ENCODE data around the gene GYS2. TPM values are rescaled to one million over a fixed set of nuclear protein-coding genes. Genes with fewer than 3 reads are reported as not detected.
A peak's percentile ranks its signal among the peaks of the same experiment; 100 is the strongest.

Gene GYS2
- total RNA-seq, 4 donors from 2014 or later, result not detected

DNA sequence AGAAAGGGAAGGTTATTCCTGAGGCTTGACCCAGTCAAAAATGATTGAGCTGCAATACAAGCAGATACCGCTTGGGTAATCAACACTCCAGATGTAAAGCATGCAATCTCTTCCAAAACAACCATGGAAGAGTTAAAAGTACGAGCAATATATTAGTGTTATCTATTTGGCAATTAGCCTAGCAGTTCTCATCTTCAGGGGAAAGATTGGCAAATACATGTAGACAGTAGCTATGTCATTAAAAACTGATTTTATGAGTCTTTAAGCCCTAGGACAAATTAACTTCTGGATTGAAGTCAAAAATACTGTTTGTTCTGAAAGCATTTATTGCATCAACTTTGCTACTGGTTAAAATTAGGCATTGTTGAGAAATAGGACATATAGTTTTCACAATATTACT lies 9.3 kb upstream of the GYS2 start:
- no peak for DNase-seq (ENCODE audit: extremely low spot score)
- H3K27me3 ChIP-seq, result no peaks in the 10 kb centered on the region
- peaks cover 0 to 11% (median 6%) of the 10 kb centered on the region in 4 donors for H3K4me1 ChIP-seq
- intact Hi-C loops (cut with DNase I), result no loop called here
- no peak overlapping the region for H3K27ac ChIP-seq (replicated peaks in 1 of 4)
- TF ChIP-seq, protein P1, sequence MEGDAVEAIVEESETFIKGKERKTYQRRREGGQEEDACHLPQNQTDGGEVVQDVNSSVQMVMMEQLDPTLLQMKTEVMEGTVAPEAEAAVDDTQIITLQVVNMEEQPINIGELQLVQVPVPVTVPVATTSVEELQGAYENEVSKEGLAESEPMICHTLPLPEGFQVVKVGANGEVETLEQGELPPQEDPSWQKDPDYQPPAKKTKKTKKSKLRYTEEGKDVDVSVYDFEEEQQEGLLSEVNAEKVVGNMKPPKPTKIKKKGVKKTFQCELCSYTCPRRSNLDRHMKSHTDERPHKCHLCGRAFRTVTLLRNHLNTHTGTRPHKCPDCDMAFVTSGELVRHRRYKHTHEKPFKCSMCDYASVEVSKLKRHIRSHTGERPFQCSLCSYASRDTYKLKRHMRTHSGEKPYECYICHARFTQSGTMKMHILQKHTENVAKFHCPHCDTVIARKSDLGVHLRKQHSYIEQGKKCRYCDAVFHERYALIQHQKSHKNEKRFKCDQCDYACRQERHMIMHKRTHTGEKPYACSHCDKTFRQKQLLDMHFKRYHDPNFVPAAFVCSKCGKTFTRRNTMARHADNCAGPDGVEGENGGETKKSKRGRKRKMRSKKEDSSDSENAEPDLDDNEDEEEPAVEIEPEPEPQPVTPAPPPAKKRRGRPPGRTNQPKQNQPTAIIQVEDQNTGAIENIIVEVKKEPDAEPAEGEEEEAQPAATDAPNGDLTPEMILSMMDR (IDR thresholded peaks at IDR 0.05), result no peak
- TF ChIP-seq POLR2A (IDR thresholded peaks at IDR 0.05; ENCODE audit: low read depth) (no peak), POLR2AphosphoS5 (IDR thresholded peaks at IDR 0.05) (no peak), EP300 (IDR thresholded peaks at IDR 0.05) (no peak)
- H3K4me3 ChIP-seq, result no peak overlapping the region
- no peaks in the 10 kb centered on the region for H3K36me3 ChIP-seq
- H3K9me3 ChIP-seq, result no peaks in the 10 kb centered on the region
- WGBS, result 60% methylated on average over 2 of the region's 2 CpGs

DNA sequence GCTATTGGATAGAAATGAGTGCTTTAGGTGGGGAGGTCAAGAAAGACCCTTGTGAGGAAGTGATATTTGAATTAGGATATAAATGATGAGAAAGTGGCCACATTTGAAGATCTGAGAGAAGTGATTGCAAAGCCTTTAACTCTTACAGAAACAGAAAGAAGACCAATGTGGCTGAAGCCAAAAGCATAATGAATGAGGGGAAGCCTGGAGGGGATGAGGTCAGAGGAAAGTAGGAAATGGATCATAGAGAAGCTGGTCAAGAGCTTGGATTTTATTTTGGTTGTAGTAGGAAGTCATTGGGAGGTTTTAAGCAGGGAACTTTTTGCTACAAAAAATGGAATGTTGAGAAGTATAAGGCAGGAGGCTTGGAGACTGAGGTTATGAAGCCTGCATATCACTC lies 3.5 kb upstream of the GYS2 start:
- no peak for DNase-seq (ENCODE audit: extremely low spot score)
- intact Hi-C loops (cut with DNase I), result no loop called here
- no peaks in the 10 kb centered on the region for H3K4me1 ChIP-seq
- no peak overlapping the region for H3K4me3 ChIP-seq
- TF ChIP-seq, protein P1 (IDR thresholded peaks at IDR 0.05), result no peak
- no peak for TF ChIP-seq EP300 (IDR thresholded peaks at IDR 0.05)
- TF ChIP-seq POLR2A (IDR thresholded peaks at IDR 0.05; ENCODE audit: low read depth), result no peak
- TF ChIP-seq POLR2AphosphoS5 (IDR thresholded peaks at IDR 0.05), result no peak
- no peaks in the 10 kb centered on the region for H3K36me3 ChIP-seq
- no peaks in the 10 kb centered on the region for H3K27me3 ChIP-seq
- no peak overlapping the region for H3K27ac ChIP-seq (replicated peaks in 1 of 4)
- no peaks in the 10 kb centered on the region for H3K9me3 ChIP-seq

DNA sequence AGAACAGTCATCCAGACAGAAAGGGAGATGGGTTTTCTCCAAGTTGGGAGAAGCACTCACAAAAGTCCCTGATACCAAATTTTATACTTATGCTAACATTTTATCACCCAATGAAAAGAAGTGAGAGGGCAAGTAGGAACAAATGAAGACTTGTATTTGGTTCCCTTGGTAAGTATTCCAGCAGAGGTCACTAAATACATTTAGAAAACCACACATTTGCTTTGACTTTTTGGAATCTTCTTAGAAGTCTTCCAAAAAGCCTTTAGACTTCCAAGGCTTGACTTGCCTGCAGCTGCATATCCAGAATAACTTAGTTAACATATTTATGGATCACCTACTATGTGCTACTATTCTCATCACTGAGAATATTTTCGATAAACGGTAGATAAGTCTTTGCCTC lies 3.1 kb upstream of the GYS2 start:
- Histone ChIP-seq H3K9me3 (no peaks in the 10 kb centered on the region), H3K4me3 (no peak overlapping the region), H3K4me1 (no peaks in the 10 kb centered on the region), H3K36me3 (no peaks in the 10 kb centered on the region), H3K27me3 (no peaks in the 10 kb centered on the region), H3K27ac (replicated peaks in 1 of 4) (no peak overlapping the region)
- DNase-seq (ENCODE audit: extremely low spot score), result no peak
- intact Hi-C loops (cut with DNase I), result loop anchor here (2.0 kb wide), 1 partner anchor 73 kb away; no protein-coding TSS in a partner anchor
- TF ChIP-seq, protein P1 (IDR thresholded peaks at IDR 0.05), result peak; percentile 24 to 34 (median 30)
- TF ChIP-seq POLR2AphosphoS5 (IDR thresholded peaks at IDR 0.05), result no peak
- no peak for TF ChIP-seq POLR2A (IDR thresholded peaks at IDR 0.05; ENCODE audit: low read depth)
- TF ChIP-seq EP300 (IDR thresholded peaks at IDR 0.05), result no peak
- WGBS, result 58% methylated on average over 2 of the region's 2 CpGs

- H3K27me3 ChIP-seq, result no peaks in the 10 kb centered on the region
- no peaks in the 10 kb centered on the region for H3K4me1 ChIP-seq
- no peak for DNase-seq (ENCODE audit: extremely low spot score)
- TF ChIP-seq, protein P1 (IDR thresholded peaks at IDR 0.05), result no peak
- WGBS, result 75% methylated on average over 1 of the region's 1 CpG
- no peaks in the 10 kb centered on the region for H3K36me3 ChIP-seq
- intact Hi-C loops (cut with DNase I), result loop anchor here (2.0 kb wide), 1 partner anchor 75 kb away; no protein-coding TSS in a partner anchor
- no peak overlapping the region for H3K27ac ChIP-seq (replicated peaks in 1 of 4)
- no peak overlapping the region for H3K4me3 ChIP-seq
- H3K9me3 ChIP-seq, result no peaks in the 10 kb centered on the region
These were observed 1.5 kb upstream of the GYS2 start for GRCh38 chr12:21606175-21606574.

DNA sequence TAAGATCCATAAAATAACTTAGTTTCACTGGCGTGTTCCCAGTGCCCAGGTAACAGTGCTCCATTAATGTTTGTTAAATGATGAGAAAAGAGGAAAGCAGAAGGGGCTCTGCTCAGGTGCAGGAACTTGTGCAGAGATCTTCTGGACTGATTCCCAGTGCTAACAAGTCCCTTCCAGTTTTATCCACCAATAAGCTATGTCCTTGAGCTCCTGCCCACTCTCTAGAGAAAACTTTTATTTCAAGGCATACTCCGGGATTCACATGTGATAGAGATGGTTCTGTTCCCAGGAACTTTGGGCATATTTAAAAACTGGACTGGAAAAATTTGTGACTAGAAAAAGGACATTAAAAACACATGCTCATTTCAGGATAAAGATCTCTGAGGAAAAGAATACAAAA lies 1.9 kb downstream of the GYS2 start:
- no peak for TF ChIP-seq POLR2AphosphoS5 (IDR thresholded peaks at IDR 0.05)
- TF ChIP-seq EP300 (IDR thresholded peaks at IDR 0.05), result no peak
- TF ChIP-seq POLR2A (IDR thresholded peaks at IDR 0.05; ENCODE audit: low read depth), result no peak
- TF ChIP-seq, protein P1 (IDR thresholded peaks at IDR 0.05), result no peak
- Histone ChIP-seq H3K27me3 (no peaks in the 10 kb centered on the region), H3K36me3 (no peaks in the 10 kb centered on the region), H3K9me3 (no peaks in the 10 kb centered on the region), H3K27ac (replicated peaks in 1 of 4) (no peak overlapping the region), H3K4me3 (no peak overlapping the region), H3K4me1 (no peaks in the 10 kb centered on the region)
- no peak for DNase-seq (ENCODE audit: extremely low spot score)
- WGBS, result 61% methylated on average over 2 of the region's 2 CpGs
- intact Hi-C loops (cut with DNase I), result no loop called here
